Mesothelial cell of epicardium (in vitro differentiated cells): ENCODE measurements around the gene C22orf23. TPM values are rescaled to one million over a fixed set of nuclear protein-coding genes. Genes with fewer than 3 reads are reported as not detected.
"Not testable (repeated sequence)": the region's sequence is repeated elsewhere in the genome, so short reads cannot be mapped to it uniquely, and the experiment has no call there.

Experiments used
- DNase-seq, 2 experiments: peaks; one replicate each; pipeline ENCODE4 v3.0.0; 2021; ENCODE audit warnings: low spot score in 2 of 2; ENCODE audit not compliant: unreplicated experiment in 2 of 2
- H3K27ac Mint-ChIP-seq: 2 replicates; pipeline ENCODE4 v1.8.0; 2021; ENCODE audit warnings: mixed read lengths
- H3K27me3 Mint-ChIP-seq: 2 replicates; pipeline ENCODE4 v1.8.0; 2021; ENCODE audit warnings: low read depth, mixed read lengths
- H3K36me3 Mint-ChIP-seq: 2 replicates; pipeline ENCODE4 v1.8.0; 2021; ENCODE audit warnings: mixed read lengths
- H3K4me1 Mint-ChIP-seq: 2 replicates; pipeline ENCODE4 v1.8.0; 2021; ENCODE audit warnings: mixed read lengths
- H3K4me3 Mint-ChIP-seq: 2 replicates; pipeline ENCODE4 v1.8.0; 2021; ENCODE audit warnings: mild to moderate bottlenecking, moderate library complexity, mixed read lengths
- H3K9me3 Mint-ChIP-seq: 2 replicates; pipeline ENCODE4 v1.8.0; 2021; ENCODE audit warnings: mixed read lengths
- CTCF ChIP-seq: fragments of 200-600 bp; sonication (generic); IDR thresholded peaks from one replicate; pipeline ENCODE4 v1.5.0; 2021; ENCODE audit warnings: antibody characterized with exemption; ENCODE audit not compliant: unreplicated experiment
- total RNA-seq: library from RNA; stranded (reverse); gene quantifications from 3 replicates; pipeline ENCODE4 v1.2.1, GENCODE V29; 2021

The C22orf23 gene
- total RNA-seq, 1 donor from 2014 or later = 0.40 TPM

GRCh38 chr22:37965940-37966664 is 12.7 kb upstream of the C22orf23 start:
- Mint-ChIP-seq H3K4me1 (peaks cover 2% of the 10 kb centered on the region), H3K9me3 (no peaks in the 10 kb centered on the region), H3K4me3 (no peak overlapping the region), H3K27ac (peak overlapping the region; percentile 10), H3K27me3 (no peaks in the 10 kb centered on the region), H3K36me3 (peaks cover 29% of the 10 kb centered on the region)
- no peak for DNase-seq
- TF ChIP-seq CTCF = no peak

GRCh38 chr22:37961062-37961461 is 7.7 kb upstream of the C22orf23 start:
- Mint-ChIP-seq H3K27ac (no peak overlapping the region), H3K4me1 (peaks cover 2% of the 10 kb centered on the region), H3K36me3 (peaks cover 42% of the 10 kb centered on the region), H3K27me3 (no peaks in the 10 kb centered on the region), H3K9me3 (no peaks in the 10 kb centered on the region), H3K4me3 (no peak overlapping the region)
- TF ChIP-seq CTCF = no peak
- DNase-seq = no peak

GRCh38 chr22:37959231-37959825 is 5.9 kb upstream of the C22orf23 start:
- H3K4me1 Mint-ChIP-seq = peaks cover 7% of the 10 kb centered on the region
- peaks cover 42% of the 10 kb centered on the region for H3K36me3 Mint-ChIP-seq

GRCh38 chr22:37957232-37957631 is 3.8 kb upstream of the C22orf23 start:
- H3K27me3 Mint-ChIP-seq = peaks cover 10% of the 10 kb centered on the region
- H3K27ac Mint-ChIP-seq = no peak overlapping the region
- peaks cover 36% of the 10 kb centered on the region for H3K36me3 Mint-ChIP-seq
- no peak for TF ChIP-seq CTCF
- no peaks in the 10 kb centered on the region for H3K9me3 Mint-ChIP-seq
- H3K4me3 Mint-ChIP-seq = no peak overlapping the region
- DNase-seq = no peak
- H3K4me1 Mint-ChIP-seq = peaks cover 22% of the 10 kb centered on the region

More at GRCh38 chr22:37959231-37959825, 5.9 kb upstream of the C22orf23 start:
- H3K4me3 Mint-ChIP-seq = no peak overlapping the region
- no peak for DNase-seq
- H3K27me3 Mint-ChIP-seq = no peaks in the 10 kb centered on the region
- no peaks in the 10 kb centered on the region for H3K9me3 Mint-ChIP-seq
- TF ChIP-seq CTCF = no peak
- no peak overlapping the region for H3K27ac Mint-ChIP-seq

GRCh38 chr22:37955825-37956397 is 2.5 kb upstream of the C22orf23 start:
- DNase-seq, H3K9me3 Mint-ChIP-seq, H3K27ac Mint-ChIP-seq, H3K4me3 Mint-ChIP-seq: not testable (repeated sequence)
- peaks cover 22% of the 10 kb centered on the region for H3K4me1 Mint-ChIP-seq
- H3K36me3 Mint-ChIP-seq = peaks cover 29% of the 10 kb centered on the region
- peaks cover 16% of the 10 kb centered on the region for H3K27me3 Mint-ChIP-seq

GRCh38 chr22:37954686-37955085 is 1.3 kb upstream of the C22orf23 start:
- peaks cover 26% of the 10 kb centered on the region for H3K36me3 Mint-ChIP-seq
- peak overlapping the region; percentile 99 for H3K4me3 Mint-ChIP-seq
- peaks cover 22% of the 10 kb centered on the region for H3K4me1 Mint-ChIP-seq
- no peaks in the 10 kb centered on the region for H3K9me3 Mint-ChIP-seq
- H3K27ac Mint-ChIP-seq = no peak overlapping the region
- DNase-seq = no peak
- H3K27me3 Mint-ChIP-seq = peaks cover 16% of the 10 kb centered on the region
- TF ChIP-seq CTCF = no peak
